Measurements from ENCODE around the gene LEUTX.
"Not testable (repeated sequence)": the region's sequence is repeated elsewhere in the genome, so short reads cannot be mapped to it uniquely, and the experiment has no call there.

LEUTX gene, protein sequence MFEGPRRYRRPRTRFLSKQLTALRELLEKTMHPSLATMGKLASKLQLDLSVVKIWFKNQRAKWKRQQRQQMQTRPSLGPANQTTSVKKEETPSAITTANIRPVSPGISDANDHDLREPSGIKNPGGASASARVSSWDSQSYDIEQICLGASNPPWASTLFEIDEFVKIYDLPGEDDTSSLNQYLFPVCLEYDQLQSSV

DNA sequence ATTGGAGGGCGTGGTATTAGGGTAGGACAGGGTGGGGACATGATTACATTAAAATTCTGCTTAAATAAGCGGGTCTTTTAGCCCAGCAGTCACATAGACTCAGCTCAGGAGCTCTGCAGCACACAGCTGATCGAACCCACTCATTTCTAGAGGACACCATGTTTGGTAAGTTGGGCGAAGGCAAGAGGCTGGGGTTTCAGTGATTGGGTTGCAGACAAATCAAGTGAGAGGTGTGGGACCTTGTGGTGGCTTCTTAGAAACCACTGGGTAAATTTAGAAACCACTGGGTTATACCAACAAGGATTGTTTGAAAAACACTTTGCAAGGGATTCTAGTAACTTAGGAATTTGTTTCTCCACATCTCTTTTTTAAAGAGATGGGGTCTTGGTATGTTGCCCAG, at the start of gene LEUTX:
LEUTX (plus strand) TSS at position 92 of the 400 bp plus-strand sequence; CDS start at position 159, 67 bp downstream.
- DNase-seq (ENCODE audit: low read depth, low spot score): no peak

- DNase-seq (ENCODE audit: low read depth, low spot score): no peak
Measured at GRCh38 chr19:39729594-39729993, 49.1 kb upstream of the LEUTX start.

GRCh38 chr19:39731685-39732084, 47.0 kb upstream of the LEUTX start:
- no peak for DNase-seq (ENCODE audit: low read depth, low spot score)

GRCh38 chr19:39733841-39734240, 44.8 kb upstream of the LEUTX start:
- DNase-seq (ENCODE audit: low read depth, low spot score): no peak

DNA sequence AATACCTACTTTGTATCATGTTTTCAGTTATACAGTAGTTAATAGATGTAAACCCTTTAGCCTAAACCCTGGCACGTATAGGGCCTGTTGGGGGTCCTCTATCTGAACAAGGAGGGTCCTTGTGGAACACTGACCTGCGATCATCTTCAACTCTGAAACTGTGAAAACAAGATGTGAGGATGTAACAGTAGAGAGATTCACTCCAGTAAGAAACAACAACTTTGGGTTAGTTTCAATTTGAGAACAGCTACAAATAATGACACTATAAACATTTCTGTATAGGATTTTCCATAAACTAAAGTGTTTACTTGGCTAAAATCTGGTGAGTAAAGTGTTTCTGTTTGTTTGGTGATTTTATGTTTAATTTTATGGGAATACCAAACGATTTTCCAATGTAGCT, 43.0 kb upstream of the LEUTX start:
- no peak for DNase-seq (ENCODE audit: low read depth, low spot score)

DNA sequence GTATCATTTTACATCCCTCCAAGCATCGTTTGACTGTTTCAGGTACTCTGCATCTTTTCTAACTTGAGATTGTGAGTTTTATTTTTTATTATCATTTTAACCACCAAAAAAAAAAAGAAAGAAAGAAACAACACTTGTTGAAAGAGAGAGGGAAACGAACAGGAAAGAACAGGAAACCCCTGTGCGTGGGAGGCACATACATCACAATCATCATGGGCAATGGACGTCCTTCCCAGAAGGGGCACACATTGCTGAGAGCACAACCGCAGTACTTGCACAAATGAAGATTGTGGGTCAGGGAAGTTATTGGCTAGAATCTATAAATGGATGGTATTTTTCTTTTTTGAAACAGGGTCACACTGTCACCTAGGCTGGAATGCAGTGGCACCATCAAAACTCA, 42.6 kb upstream of the LEUTX start:
- DNase-seq (ENCODE audit: low read depth, low spot score): no peak

GRCh38 chr19:39737351-39737750, 41.3 kb upstream of the LEUTX start:
- no peak for DNase-seq (ENCODE audit: low read depth, low spot score)

- no peak for DNase-seq (ENCODE audit: low read depth, low spot score)
Measured at GRCh38 chr19:39737891-39738290, 40.8 kb upstream of the LEUTX start, which contains the start of gene CLC. CLC (minus strand) TSS chr19:39738029; CDS start chr19:39737952, 77 bp downstream.

DNA sequence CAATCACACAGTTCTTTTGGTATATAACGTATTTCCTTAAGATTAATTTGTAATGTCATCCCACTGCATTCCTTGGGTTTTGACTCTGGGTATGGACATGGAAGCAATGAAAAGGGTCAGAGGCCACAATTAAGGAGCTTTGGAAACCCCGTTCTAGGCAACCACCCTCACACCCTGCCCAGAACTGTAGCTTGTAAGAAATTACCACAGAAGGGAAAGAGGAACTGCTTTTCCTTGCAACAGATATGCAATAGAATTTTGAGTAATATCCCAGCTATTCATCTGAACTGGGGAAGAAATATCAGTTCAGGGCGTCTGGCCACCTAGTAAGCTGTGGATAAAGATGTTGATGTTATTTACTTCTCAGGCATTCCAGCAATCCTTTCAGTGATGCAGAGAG, 39.8 kb upstream of the LEUTX start:
- DNase-seq (ENCODE audit: low read depth, low spot score): no peak

- no peak for DNase-seq (ENCODE audit: low read depth, low spot score)
Measured at GRCh38 chr19:39740395-39740794, 38.3 kb upstream of the LEUTX start.

DNA sequence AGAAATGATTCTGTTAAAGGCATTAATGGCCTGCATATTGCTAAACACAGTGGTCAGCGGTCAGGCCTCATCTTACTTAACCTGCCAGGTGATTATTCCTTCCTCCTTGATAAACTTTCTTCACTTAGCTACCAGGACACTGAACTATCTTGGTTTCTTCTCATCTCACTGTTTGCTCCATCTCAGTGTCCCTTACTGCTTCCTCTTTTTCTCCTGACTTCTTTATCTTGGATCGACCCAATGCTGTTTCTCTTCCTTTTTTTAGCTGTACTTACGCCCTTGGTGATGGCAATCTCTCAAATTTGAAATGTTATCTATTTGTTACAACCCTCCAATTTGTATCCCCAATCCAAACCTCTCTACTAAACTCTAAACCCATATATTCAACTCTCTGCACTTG, 33.0 kb upstream of the LEUTX start:
- no peak for DNase-seq (ENCODE audit: low read depth, low spot score)

DNA sequence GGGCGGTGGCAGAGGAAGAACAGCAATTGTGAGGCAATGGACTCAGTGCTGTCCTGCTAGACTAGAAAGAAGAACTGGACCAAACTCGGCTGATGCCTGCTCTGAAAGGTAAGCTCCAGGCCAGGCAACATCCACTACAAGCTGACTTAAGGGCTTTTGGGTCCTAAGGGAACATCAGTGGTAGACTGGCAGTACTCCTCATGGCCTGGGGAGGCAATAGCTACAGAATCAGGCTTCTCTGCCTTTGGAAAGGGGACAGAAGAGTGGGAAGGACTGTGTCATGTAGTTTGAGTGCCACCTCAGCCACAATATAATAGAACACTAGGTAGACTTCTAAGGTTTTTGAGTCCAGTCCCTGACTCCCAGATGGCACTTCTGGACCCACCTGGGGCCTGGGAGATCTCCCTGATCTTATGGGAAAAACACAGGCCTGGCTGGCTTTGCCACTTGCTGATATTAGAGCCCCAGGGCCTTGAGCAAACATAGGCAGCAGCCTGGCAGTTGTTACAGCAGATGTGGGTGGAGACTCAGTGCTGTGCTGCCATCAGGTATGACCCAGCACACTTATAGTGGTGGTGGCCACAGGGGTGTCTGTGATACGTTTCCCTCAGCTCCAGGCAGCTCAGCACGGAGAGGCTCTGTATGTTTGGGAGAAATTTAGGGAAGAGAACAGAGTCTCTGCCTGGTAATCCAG, 31.7 kb upstream of the LEUTX start:
- no peak for DNase-seq (ENCODE audit: low read depth, low spot score)

DNA sequence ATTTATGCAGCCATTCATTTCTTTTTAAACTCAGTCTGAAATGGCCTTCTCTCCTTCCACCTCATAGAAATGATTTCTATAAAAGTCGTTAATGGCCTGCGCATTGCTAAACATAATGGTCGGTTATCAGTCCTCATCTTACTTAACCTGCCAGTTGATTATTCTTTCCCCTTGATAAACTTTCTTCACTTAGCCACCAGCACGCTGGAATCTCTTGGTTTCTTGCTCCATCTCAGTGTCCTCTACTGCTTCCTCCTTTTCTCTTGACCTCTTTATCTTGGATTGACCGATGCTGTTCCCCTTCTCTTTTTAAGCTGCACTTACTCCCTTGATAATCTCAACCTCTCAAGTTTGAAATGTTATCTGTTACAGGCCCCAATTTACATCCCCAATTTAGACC, 28.7 kb upstream of the LEUTX start:
- no peak for DNase-seq (ENCODE audit: low read depth, low spot score)

DNA sequence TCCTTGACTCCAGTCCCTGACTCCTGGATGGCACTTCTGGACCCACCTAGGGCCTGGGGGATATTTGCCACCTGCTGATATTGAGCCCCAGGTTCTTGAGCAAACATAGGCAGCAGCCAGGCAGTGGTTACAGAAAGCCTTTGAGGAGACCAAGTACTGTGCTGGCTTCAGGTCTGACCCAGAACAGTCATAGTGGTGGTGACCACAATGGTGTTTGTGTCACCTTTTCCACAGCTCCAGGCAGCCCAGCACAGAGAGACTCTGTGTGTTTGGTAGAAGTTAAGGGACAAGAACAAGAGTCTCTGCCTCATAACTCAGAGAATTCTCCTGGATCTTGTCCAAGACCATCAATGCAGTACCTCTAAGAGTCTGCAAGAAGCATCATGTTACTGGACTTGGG, 26.3 kb upstream of the LEUTX start:
- DNase-seq (ENCODE audit: low read depth, low spot score): no peak

DNA sequence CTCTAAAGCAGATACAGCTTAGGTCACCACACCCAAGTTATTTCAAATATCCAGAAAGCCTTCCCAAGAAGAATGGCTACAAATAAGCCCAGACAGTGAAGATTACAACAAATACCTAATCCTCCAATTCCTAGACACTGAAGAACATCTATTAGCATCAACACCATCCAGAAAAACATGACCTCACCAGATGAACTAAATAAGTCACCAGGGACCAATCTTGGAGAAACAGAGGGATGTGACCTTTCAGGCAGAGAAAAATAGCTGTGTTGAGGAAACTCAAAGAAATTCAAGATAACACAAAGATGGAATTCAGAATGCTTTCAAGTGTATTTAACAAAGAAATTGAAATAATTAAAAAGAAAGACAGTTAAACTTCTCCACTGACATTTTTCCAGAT, 25.9 kb upstream of the LEUTX start:
- no peak for DNase-seq (ENCODE audit: low read depth, low spot score)

DNA sequence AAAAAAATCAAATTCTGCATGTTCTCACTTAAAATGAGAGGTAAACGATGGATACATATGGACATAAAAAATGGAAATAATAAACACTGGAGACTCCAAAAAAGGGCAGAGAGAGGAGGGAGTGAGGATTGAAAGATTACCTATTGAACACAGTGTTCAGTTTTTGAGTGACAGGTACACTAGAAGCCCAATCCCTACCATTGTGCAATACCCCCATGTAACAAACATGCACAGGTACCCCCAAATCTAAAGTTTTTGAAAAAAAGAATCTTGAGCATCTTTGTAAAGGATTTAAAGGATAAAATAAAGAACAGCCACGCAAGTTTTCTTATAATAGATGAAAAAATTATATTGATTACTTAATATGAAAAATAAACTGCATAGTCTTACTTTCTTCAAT, 24.1 kb upstream of the LEUTX start:
- DNase-seq (ENCODE audit: low read depth, low spot score): no peak

DNA sequence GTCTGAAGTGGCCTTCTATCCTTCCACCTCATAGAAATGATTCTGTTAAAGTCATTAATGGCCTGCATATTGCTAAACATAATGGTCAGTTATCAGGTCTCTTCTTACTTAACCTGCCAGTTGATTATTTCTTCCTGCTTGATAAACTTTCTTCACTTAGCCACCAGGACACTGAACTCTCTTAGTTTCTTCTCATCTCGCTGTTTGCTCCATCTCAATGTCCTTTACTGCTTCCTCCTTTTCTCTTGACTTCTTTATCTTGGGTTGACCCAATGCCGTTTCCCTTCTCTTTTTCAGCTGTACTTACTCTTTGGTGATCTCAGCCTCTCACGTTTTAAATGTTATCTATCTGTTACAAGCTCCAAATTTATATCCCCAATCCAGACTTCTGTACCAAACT, 23.7 kb upstream of the LEUTX start:
- no peak for DNase-seq (ENCODE audit: low read depth, low spot score)

GRCh38 chr19:39759457-39760184, 19.0 kb upstream of the LEUTX start:
- no peak for DNase-seq (ENCODE audit: low read depth, low spot score)

DNA sequence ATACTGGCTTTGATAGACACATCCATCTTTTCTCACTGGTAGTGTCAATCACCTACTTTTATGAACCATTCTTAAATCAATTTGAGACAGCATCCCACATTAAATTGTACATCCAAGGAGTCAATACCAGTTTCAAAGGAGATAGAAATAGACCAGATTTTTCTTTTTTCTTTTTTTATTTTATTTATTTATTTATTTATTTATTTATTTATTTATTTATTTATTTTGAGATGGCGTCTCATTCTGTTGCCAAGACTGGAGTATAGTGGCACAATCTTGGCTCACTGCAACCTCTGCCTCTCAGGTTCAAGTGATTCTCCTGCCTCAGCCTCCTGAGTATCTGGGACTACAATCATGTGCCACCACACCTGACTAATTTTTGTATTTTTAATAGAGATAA, 16.8 kb upstream of the LEUTX start:
- not testable (repeated sequence) for DNase-seq (ENCODE audit: low read depth, low spot score)

GRCh38 chr19:39765091-39766076, 13.3 kb upstream of the LEUTX start:
- peak; percentile 52 for DNase-seq (ENCODE audit: low read depth, low spot score)

- no peak for DNase-seq (ENCODE audit: low read depth, low spot score)
Measured at GRCh38 chr19:39768334-39768733, 10.3 kb upstream of the LEUTX start.

DNA sequence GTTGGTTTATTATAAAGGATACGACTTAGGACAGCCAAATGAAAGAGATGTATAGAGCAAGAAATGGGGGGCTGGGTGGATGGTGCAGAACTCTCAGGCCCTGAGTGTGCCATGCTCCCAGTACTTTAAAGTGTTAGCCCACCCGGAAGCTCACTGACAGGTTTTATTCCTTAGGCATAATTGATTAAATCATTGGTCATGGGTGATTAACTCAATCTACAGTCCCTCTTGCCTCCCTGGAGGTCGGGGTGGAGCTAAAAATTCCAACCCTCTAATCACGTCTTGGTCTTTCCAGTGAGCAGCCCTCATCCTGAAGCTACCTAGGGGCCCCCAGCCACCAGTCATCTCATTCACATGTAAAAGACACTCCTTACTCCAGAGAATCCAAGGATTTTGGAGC, 9.9 kb upstream of the LEUTX start:
- no peak for DNase-seq (ENCODE audit: low read depth, low spot score)

Data from astrocyte of the hippocampus (primary cell).